HG02981 (cell line): ENCODE measurements around the gene FBXL13.
"Not testable (repeated sequence)": the region's sequence is repeated elsewhere in the genome, so short reads cannot be mapped to it uniquely, and the experiment has no call there.

Experiments used
- ATAC-seq: cut with Tn5 transposase; IDR thresholded peaks from one replicate; pipeline ENCODE4 v1.9.1; 2021; ENCODE audit warnings: mild to moderate bottlenecking, moderate library complexity; ENCODE audit not compliant: unreplicated experiment

Gene FBXL13

DNA sequence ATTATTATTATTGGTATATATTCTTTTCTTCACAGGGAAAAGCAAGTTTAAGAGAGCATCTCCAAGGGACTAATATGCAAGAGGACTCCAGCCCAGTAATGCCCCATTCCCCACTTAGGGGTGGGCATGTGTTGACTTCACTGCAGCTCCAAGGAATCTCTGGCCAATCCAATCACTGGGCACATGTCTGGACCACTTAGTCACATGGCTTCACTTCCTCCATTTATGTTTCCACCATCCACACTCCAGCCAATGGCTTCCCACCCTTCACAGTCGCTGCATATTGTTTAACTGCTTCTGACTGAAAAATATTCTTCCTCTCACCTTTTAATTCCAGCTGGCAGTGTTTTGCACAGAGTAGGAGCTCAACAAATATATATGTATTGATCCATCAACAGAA is 43.6 kb downstream of the FBXL13 start:
- no peak for ATAC-seq

DNA sequence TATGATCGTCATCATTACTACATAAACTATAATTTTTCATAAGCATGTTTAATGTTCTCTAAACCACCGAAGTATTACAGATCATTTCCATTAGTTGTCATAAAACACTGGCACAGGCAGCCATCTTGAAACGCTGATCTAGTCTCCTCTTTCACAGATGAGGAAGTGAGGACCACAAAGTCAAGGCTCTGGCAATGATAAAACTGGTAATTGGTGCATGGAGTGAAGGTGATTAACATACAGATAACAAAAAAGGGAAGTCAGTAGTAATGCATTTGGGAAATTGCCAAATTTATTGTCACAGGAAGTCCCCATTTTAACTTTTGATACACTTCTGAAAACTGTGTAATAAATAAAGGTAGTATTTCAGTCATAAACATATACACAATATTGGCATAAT is 49.3 kb downstream of the FBXL13 start:
- ATAC-seq: no peak

DNA sequence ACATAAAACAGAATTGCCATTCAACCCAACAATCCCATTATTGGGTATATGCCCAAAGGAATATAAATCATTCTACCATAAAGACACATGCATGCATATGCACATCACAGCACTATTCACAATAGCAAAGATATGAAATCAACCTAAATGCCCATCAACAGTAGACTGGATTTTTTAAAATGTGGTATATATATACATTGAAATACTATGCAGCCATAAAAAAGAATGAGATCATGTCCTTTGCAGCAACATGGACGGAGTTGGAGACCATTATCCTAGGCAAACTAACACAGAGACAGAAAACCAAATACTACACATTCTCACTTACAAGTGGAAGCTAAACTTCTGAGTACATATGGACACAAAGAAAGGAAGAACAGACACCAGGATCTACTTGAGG is 51.0 kb downstream of the FBXL13 start:
- not testable (repeated sequence) for ATAC-seq

DNA sequence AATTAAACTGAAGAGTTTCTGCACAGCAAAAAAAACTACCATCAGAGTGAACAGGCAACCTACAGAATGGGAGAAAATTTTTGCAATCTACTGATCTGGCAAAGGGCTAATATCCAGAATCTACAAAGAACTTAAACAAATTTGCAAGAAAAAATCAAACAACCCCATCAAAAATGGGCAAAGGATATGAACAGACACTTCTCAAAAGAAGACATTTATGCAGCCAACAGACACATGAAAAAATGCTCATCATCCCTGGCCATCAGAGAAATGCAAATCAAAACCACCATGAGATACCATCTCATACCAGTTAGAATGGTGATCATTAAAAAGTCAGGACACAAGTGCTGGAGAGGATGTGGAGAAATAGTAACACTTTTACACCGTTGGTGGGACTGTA is 53.1 kb downstream of the FBXL13 start:
- not testable (repeated sequence) for ATAC-seq

DNA sequence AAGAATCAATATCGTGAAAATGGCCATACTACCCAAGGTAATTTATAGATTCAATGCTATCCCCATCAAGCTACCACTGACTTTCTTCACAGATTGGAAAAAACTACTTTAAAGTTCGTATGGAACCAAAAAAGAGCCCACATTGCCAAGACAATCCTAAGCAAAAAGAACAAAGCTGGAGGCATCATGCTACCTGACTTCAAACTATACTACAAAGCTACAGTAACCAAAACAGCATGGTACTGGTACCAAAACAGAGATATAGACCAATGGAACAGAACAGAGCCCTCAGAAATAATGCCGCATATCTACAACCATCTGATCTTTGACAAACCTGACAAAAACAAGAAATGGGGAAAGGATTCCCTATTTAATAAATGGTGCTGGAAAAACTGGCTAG is 53.7 kb downstream of the FBXL13 start:
- not testable (repeated sequence) for ATAC-seq

DNA sequence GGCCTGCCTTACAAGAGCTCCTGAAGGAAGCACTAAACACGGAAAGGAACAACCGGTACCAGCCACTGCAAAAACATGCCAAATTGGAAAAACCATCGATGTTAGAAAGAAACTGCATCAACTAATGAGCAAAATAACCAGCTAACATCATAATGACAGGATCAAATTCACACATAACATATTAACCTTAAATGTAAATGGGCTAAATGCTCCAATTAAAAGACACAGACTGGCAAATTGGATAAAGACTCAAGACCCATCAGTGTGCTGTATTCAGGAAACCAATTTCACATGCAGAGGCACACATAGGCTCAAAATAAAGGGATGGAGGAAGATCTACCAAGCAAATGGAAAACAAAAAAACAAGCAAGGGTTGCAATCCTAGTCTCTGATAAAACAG is 56.3 kb downstream of the FBXL13 start:
- not testable (repeated sequence) for ATAC-seq

DNA sequence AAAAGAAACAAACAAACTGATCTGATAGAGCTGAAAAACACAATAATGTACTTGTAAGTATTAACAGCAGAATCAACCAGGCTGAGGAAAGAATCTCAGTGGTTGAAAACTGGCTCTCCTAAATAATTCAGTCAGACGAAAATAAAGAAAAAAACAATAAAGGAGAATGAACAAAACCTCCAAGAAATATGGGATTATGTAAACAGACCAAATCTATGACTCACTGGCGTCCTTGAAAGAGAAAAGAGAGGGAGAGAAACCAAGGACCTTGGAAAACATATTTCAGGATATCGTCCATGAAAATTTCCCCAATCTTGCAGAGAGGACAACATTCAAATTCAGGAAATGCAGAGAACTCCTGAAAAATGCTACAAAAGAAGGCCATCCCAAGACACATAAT is 62.9 kb downstream of the FBXL13 start:
- ATAC-seq: no peak

DNA sequence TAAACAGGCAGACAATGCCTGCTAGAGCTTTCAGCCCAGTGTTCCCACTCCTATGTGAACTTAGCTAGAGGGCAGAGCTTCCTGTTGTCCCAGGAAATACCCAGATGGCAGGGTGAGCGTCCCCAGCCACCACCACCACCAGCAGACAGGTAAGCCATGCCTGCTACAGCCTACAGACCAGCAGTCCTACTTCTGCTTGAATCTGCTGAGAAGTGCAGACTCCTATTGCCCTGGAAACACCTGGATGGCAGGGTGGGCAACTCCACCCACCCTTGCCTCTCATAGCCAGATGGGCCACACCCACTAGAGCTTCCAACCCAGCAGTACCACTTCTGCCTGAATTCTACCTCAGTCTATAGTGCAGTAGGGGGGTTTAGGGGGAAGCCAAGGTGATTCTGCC is 64.4 kb downstream of the FBXL13 start:
- no peak for ATAC-seq

DNA sequence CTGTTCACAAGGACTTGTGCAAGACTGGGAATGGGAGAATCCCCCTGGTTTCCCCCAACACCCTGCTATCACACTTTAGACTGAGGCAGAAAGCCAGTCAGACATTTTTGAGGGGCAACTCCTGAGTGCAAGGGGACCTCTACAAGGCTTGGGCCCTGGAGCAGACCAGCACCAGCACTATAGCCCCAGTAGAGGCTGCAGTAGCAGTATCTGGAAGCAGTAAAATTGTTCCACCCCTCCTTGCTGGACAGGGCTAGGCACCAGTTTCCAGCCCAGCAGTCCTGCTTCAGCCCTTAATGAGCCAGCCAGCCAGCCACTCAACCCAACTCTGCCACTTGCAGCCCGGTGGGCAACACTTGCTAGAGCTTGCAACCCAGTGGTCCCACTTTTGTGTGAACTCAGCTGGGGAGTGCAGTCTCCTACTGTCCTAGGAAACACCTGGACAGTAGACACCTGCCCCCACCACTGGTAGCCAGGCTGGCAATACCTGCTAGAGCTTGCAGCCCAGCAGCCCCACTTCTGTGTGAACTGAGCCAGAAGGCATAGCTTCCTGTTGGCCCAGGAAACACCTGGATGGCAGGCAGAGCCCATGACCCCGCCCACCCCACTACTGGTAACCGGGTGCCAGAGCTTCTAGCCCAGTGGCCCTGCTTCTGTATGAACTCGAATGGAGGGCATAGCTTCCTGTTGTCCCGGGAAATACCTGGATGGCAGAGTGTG is 65.0 kb downstream of the FBXL13 start:
- no peak for ATAC-seq

DNA sequence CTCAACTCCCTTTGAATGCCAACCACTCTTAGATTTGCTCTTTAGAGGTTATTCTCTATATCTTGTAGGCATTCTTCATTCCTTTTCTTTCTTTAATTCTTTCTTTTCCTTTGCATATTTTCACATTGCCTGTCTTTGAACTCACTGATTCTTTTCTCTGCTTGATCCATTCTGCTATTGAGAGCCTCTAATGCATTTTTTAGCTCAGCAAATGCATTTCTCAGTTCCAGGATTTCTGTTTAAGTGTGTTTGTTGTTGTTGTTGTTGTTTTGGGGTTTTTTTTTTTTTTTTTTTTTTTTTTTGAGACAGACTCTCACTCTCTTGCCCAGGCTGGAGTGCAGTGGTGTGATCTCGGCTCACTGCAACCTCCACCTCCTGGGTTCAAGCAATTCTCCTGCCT is 71.6 kb downstream of the FBXL13 start:
- ATAC-seq: no peak

DNA sequence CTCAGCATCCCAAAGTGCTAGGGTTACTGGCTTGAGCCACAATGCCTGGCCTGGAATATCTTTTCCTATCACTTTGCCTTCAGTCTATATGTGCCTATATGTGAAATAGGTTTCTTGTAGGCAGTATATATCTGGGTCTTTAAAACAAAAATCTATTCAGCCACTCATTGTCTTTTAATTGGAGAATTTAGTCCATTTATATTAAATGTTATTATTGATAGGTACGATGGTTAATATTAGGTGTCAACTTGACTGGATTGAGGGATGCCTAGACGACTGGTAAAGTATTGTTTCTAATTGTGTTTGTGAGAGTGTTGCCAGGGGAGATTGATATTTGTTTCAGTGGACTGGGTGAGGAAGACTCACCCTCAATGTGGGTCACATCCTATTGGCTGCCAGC is 73.4 kb downstream of the FBXL13 start:
- ATAC-seq: no peak

DNA sequence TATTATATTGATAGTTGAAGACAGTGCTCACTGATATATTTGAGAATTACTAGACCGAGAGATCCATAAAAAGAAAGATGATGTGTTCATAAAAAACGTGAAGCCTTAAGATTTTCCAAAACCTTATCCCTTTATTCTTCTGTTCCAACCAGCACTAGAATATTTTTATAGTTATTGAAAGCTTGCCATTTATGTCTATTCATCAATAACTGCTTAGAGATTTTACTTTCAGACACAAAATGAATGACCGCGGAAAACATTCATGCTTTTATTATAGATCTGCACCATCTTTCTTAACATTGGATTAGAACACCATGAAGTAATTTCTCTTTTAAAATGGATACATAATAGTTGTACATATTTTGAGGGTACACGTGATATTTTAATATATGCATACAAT is 77.6 kb downstream of the FBXL13 start:
- no peak for ATAC-seq

DNA sequence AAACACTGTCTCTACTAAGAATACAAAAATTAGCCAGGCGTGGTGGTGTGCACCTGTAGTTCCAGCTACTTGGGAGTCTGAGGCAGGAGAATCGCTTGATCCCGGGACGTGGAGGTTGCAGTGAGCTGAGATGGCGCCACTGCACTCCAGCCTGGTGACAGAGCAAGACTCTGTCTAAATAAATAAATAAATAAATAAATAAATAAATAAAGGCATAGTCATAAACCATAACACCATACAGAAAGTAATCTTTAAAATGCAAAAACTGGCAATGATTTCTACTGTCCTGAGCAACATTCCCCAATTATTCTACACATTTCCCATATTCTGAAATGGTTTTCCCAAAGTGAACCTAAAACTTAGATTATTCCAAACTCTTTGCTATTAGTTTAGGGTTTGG is 79.0 kb downstream of the FBXL13 start:
- not testable (repeated sequence) for ATAC-seq

DNA sequence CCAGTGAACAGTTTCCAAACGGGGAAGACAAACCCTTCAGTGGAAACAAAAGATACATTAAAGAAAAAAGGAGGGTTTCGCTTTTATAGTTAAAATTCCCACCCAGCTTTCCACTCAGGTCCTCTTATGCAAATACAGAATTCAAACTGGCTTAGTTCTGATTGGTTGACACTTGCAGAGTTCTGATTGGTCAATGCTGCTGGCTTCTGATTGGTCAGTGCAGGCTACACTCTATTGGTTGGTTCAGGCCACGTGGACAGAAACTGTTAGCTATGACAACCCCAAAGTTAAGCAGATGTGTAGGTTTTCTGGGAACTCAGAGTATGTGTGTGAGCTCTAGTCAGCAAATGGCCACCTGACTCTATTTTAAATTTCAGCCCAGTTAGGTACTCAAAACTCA is 80.0 kb downstream of the FBXL13 start:
- no peak for ATAC-seq

DNA sequence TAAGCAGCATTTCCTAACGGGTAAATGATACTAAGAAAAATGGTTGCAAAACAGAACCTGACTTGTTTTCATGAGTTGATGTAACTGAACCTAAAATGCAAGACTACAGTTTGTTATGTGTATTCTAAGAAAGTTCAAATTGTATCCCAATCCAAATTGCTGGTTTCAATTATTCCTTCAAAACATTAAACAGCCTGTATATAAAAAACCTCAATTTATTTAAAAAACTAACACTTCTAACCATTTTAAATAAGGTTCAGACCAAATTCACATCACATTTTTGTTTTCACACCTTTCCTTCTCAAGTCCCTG is 80.9 kb downstream of the FBXL13 start:
- ATAC-seq: no peak

DNA sequence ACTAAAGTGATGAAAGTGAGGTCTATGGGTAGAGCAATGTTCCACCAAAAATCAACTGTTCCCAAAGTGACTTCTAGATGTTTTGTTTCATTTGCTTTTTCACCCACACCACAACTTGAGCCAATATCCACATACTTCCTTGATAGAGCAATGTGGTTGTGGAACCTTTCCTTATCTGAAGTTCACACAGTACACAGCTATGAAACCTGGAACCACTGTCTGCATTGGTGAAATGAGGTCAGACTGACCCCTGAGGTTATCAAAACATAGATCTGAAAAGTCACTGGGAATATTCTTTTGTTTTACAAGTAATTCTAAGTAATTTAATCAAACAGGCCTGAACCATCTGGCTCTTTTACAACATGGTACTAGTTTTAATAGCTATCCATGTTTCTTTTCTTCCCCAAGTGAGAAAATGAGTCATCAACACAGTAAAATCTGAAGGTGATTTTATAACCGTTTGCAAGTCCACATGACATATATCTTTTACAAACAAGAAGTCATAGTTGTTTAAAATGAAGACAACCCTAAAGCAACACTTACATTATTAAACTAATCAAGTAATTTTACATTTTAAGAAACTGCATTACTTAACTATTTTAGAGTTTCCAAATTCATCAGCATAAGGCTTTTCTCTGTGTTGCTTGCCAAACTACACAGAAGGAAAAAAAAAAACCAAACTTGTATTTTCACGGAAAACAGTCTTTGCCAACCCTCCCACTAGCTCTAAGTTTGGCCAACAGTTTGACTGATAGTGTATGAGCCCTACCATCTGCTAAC is 81.5 kb downstream of the FBXL13 start:
- ATAC-seq: no peak

DNA sequence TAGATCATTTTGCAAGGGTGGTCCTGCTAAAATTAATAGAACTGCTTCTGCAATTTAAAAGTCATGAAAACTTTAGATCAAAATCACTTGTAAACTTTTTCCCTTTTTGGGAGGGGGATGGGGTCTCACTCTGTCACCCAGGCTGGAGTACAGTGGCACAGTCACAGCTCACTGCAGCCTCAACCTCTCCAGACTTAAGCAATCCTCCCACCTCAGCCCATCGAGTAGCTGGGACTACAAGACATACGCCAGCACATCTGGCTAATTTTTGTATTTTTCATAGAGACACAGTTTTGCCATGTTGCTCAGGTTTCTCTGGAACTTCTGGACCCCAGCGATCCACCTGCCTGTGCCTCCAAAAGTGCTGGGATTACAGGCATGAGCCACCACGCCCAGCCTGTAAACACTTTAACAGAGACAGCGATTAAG is 82.1 kb downstream of the FBXL13 start:
- no peak for ATAC-seq

DNA sequence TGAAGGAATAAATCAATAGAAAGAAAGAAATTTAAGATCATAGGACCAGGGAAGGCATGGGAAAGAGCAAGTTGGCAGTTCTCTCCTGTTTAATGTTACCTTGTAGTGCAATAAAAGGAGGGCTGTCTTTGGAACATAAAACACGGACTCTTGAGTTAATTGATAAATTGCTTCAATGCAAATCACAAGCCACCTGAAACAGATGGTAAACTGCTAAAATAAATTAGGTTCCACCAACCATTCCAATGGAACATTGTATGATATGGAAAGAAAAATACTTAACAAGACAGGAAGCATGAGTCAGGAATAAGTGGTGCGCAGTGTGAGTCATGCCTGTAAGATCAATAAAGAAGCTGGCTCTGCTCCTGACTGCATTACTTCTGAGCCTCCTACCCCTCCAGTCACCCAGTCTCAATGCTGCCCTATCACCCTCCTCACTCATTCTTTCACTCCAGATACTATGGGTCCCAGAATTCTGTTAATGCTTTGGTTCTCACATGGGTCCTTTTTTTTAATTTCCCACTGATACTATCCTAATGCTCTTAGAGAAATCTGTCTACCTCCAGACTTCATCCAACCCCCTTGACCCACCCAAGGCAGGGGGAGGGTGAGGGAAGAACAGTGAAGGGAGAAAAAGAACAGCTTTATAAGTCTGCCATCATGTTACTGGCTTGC is 82.9 kb downstream of the FBXL13 start:
- no peak for ATAC-seq

DNA sequence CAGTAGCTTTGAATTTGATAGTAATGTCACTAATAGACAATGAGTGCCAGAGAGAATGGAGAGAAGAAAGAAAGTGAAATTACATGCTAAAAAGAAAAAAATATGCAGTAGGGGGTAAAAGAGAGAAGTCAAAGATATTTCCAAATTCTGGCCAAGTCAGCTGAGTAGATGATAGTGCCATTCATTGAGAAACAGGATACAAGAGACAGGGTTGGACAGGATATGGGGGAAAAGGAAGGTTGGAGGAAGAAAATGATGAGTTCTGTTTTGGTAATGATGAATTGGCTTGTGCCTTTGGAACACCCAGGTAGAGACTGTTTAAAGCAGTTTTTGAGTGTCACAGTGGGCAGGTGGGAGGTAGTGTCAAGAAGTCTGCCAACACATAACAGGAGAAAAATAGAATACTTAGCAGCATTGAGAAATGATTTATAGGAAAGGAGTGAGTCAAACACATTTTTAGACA is 83.5 kb downstream of the FBXL13 start:
- ATAC-seq: no peak

DNA sequence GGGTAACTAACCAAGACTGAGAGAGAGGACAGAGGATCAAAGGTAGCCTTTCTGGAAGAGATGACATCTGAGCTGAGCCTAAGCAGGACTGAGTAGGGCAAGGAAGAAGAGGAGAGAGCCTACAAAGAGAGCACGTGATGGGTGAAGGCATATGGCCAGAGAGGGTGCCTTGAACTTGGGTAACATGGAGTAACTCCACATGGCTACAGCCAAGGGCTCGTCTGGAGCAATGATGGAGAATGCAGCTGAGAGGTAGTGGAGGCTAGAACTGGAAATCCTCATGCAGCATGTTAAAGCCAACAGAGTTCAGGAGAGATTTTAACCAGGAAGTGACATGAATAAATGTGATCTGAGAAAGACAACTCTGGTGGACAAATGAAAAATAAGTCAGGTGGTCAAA is 84.0 kb downstream of the FBXL13 start:
- no peak for ATAC-seq

DNA sequence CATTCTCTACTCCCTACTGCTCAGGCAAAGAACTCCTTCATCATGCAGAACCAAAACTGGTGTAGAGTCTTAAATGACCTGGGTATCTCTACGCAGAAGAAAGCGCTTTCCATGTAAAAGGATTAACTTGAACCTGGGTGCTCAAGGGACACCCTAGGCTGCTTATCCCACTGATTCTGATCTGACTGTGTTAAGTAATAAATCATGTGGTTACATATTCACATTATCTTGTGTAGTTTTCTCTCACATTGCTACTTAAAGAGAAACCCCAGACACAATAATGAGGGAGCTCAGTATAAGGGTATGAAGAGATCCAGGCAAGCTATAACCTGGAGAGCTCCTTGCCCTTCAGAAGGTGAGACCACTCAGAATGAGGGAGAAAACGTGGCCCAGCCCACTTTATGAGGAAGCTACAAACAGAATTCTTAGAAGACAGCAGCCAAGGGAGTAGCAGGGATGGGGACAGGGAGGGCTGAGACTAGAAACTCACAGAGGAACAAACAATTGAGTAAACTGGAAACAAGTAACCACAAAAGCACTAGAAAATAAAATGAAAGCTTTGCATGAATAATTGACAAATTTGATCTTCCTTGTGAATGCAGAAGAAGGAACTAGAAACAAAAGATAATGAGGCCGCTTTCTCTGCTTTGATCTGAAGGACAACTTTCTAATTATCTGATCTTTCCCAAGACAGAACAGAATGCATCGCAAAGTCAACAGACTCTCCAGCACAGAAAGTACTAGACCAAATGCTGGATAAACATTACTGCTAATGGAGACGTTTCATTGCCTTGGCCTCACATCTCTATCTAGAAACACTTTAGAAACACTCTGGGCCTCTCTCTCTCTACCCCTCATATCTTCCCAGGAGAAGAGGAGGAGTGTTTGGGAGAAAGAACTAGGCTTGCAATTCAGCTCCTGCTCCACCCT is 85.7 kb downstream of the FBXL13 start:
- ATAC-seq: no peak
